GM21381 (cell line): ENCODE data around the gene SRP72.
A peak's percentile ranks its signal among the peaks of the same experiment; 100 is the strongest.
"Not testable (repeated sequence)": the region's sequence is repeated elsewhere in the genome, so short reads cannot be mapped to it uniquely, and the experiment has no call there.

Experiments used
- ATAC-seq: cut with Tn5 transposase; IDR thresholded peaks from one replicate; pipeline ENCODE4 v1.9.1; 2021; ENCODE audit warnings: mild to moderate bottlenecking, moderate library complexity; ENCODE audit not compliant: unreplicated experiment

SRP72 gene

DNA sequence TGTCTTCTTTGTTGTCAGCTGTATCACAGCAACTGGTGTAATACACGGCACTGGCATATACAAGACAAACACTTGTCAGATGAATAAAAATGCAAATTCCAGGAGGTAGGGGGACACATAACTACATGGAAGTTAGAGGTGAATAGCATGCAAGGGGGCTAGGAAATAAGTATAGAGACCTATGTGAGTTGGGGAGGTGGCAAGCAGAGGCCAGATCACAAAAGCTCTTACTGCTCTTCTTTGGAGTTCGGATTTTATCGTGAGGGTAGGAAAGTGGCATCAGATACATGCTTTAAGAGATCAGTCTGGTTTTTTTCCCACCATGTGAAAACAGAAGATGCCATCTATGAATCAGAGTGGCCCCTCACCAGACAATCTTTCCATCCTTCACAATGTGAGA, 2.8 kb upstream of the SRP72 start:
- no peak for ATAC-seq

GRCh38 chr4:56465599-56466295, 1.7 kb upstream of the SRP72 start:
- no peak for ATAC-seq

DNA sequence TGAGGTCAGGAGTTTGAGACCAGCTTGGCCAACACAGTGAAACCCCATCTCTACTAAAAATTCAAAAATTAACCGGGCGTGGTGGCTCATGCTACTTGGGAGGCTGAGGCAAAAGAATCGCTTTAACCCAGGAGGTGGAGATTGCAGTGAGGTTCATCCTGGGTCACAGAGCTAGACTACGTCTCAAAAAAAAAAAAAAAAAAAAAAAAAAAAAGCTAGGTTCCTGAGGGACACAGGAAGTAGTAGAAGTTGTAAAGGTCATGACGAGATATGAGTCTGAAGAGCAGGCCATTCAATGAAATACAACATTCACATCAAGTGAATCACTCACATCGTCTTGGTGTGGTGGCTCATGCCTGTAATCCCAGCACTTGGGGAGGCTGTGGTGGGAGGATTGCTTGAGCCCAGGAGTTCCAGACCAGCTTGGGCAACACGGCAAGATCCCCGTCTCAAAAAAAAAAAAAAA, 1.1 kb upstream of the SRP72 start:
- ATAC-seq: not testable (repeated sequence)

- no peak for ATAC-seq
Measured at GRCh38 chr4:56466910-56467283, 520 bp upstream of the SRP72 start.

GRCh38 chr4:56468097-56468422, 643 bp downstream of the SRP72 start:
- ATAC-seq: peak; percentile 44

- ATAC-seq: no peak
Measured at GRCh38 chr4:56469489-56470210, 2.2 kb downstream of the SRP72 start.

DNA sequence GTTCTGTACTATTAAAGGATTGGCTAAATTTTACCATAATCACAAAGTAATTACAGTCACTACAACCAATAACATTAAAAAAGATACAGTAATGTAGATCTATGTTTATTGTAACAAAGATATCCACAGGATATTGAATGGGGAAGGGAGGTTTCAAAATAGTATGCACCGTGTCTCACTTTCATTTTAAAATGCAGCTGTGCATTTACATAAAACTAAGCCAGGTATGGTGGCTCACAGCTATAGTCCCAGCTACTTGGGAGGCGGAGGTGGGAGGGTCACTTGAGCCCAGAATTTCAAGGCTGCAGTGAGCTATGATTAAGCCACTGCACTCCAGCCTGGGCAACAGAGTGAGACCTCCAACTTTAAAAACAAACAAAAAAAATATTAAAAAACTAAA, 8.5 kb downstream of the SRP72 start:
- ATAC-seq: peak; percentile 70

DNA sequence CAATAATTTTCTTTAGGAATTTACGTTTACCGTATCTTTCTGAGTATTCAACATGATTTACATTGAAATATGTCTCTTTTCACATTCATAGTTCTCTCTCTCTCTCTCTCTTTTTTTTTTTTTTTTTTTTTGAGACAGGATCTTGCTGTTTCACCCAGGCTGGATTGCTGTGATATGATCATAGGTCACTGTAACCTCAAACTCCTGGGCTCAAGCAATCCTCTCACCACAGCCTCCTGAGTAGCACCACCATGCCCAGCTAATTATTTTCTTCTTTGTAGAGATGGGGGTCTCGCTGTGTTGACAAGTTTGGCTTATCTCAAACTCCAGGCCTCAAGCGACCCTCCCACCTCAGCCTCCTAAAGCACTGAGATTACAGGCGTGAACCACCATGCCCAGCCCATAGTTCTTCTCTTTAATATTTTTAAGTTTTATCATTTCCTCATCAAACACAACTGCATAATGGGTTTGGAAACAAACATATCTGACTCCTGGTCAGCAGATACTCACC, 9.8 kb downstream of the SRP72 start:
- ATAC-seq: no peak

DNA sequence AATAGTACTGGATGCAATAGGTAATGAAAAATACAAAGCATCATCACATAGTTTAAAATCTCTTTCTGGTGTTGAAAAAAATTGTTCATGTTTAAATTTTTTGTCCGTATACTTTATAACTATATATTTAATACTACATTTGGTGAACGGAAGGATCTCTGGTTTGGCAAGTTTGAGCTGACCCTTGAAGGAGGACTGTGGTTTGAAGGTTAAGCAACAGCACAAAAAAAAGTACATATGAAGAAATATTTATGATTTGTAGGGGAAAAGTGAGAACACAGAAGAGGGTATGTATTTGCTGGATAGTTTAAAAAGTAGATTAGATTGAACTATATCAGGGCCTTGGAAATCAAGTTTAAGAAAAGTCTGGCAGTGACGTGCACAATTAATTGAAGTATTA, 13.3 kb downstream of the SRP72 start:
- ATAC-seq: no peak

GRCh38 chr4:56496241-56496640, 28.8 kb downstream of the SRP72 start:
- ATAC-seq: no peak

DNA sequence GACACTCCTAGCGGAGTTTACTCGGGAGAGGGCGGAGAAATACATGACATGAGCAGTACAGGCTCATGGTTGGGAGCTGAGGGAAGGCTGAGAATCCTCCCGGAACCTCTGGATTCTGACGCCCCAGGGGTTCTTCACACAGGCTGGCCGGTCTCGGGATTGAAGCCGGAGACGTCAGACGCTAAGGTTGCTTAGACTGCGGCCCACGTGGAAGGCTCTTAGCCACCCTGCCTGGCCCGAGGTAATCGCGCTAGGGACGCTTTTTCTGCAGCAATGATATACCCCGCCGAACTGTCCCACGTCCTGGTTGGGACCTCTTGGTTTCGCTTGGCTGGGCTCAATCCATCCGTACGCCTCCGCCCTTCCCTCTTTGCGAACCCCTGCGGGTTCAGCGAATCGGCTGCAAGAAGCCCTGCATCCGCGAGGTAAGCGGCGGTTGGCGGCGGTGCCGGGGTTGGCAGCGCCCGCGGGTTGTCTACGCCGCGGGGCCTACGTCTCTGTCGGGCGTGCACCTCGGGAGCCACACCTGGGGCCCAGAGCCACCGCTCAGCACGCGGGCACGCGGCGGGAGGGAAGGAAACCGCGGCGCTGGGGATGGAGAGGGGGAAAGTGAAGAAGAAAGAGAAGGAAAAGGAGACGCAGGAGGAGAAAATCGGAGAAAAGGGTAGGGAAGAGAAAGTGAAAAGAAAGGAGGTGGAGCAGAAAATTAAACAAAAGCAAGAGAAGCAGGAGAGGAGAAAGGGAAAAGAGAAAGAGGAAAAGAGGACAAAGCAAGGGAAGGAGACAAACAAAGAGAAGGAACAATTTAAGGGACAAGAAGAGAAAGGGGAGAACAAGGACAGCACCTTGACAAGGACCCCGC, 38.1 kb downstream of the SRP72 start, which contains the start of gene ARL9:
Gene ARL9 (plus strand): TSS at position 523 of the 862 bp plus-strand sequence. CDS start 72 bp downstream, at position 595.
- ATAC-seq: peak; percentile 67

DNA sequence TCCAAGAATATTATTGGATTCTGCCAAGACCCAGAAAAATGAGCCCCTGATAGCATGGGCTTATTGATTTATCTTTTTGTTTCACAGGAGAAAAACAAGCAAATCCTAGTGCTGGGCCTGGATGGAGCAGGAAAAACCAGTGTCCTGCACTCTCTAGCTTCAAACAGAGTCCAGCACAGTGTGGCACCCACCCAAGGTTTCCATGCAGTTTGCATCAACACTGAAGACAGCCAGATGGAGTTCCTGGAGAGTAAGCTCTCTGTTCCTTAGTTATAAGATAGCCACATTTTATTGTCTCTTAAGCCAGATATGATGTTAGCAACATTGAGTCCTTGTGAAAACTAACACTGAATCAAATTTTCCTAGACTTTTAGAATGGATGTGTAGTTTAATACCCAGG, 43.7 kb downstream of the SRP72 start:
- ATAC-seq: no peak

- no peak for ATAC-seq
Measured at GRCh38 chr4:56512166-56512565, 44.7 kb downstream of the SRP72 start.

DNA sequence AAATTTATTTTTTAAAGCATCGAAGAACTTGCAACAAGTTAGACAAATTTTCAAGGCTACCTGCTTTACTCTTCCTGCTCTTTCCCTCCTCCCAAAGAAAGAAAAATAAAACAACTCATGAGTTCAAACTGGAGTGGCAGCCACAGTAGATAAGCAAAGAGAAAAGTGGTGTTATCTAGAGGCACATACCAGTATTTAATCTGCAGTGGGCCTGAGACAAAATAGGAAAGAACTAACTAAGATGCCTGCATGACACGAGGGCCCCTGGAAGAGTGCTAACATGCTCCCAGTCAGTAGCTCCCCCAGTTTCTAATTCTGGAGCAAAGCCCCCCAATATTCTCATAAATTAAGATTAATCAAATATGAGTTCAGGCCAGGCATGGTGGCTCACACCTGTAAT, 46.1 kb downstream of the SRP72 start:
- ATAC-seq: no peak

GRCh38 chr4:56530269-56531148, 63.1 kb downstream of the SRP72 start:
- ATAC-seq: peak; percentile 98

DNA sequence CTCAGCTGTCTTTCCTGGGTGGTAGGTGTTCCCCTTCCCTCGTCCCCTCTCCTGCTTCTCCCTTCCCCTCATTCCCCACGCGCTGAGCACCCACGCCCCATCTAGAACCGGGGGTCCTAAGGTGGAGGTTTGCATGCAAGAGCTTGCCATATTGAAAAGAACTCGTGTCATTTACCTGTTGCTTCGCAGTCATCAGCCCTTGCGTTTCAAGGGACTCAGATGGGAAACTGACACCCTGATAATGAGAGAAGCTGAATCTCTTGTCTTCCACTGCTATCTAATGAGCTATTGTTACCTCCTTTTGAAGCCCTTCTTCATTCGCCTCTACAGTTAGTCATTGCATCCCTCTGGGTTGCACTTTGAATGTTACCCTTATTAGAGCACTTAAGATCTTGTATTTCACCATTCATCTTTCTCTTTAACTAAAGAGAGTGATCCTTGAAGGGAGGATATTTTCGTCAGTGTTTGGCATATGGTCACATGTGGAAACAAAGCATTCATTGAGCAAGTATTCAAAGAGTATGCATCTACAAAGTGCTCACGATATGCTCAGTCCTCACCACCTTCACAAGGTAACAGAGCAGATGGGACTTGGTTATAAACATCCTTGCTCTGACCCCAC, 63.8 kb downstream of the SRP72 start:
- no peak for ATAC-seq

DNA sequence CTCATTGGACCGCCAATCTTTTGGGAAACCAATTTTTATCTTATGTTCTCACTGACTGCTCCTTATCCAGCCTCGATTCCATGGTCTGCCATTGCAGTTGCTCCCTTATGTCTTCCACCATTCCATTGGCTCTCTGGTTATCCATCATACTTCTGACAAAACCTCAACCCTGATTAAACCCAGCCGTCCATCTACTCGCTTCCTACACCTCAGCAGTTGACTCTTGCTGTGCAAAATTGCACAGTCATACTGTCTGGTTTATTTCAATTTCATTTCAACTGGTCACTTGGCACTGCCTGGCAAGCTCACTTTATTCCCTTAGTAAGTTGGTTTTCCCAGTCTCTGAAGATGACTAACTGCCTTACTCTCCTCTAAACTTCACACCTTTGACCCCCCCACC, 64.4 kb downstream of the SRP72 start:
- no peak for ATAC-seq

GRCh38 chr4:56532239-56532638, 64.8 kb downstream of the SRP72 start:
- ATAC-seq: no peak

GRCh38 chr4:56535915-56536314, 68.5 kb downstream of the SRP72 start:
- ATAC-seq: no peak

GRCh38 chr4:56537147-56537546, 69.7 kb downstream of the SRP72 start:
- no peak for ATAC-seq
